Loucy (cell line): ENCODE measurements around the gene PTH2.

Source experiments
- EZH2phosphoT487 ChIP-seq: fragments of 200-600 bp; IDR thresholded peaks from 2 replicates; pipeline ENCODE4 v1.6.1; 2018; ENCODE audit warnings: antibody characterized with exemption, mild to moderate bottlenecking, moderate library complexity, borderline replicate concordance
- TF ChIP-seq, protein P1 (sequence below): fragments of 200-600 bp; sonication (generic); conservative IDR thresholded peaks from 2 replicates; pipeline ENCODE4 v1.5.1; 2014; ENCODE audit warnings: mild to moderate bottlenecking, antibody characterized with exemption, low read length

DNA sequence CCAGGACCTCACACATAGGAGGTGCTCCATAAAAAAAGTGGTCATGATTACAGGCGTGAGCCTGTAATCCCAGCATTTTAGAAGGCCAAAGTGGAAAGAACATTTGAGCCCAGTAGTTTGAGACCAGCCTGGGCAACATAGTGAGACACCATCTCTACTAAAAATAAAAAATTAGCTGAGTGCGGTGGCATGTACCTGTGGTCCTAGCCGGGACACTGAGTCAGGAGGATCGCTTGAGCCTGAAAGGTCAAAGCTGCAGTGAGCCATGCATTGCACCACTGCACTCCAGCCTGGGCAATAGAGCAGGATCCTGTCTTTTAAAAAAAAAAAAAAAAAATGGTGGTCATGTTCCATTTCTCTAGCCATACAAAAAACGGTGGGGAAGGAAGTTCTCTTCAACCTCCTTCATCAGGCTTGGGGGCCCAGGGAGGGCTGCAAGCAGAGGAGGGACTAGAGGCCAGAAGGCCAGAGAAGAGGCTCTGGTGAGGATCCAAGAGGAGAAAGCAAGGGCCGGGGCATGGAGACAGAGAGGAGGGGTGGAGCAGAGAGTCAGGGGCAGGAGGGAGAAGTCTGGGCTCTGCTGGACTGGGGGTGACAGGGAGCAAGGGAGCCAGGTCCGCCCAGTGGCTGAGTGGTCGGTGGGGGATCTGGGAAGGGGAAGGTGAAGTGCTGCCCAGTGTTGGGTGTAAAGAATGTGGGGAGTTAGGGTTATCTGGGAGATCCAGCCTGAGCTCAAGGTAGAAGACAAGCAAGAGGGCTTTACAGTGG, 26.3 kb downstream of the PTH2 start:
- TF ChIP-seq EZH2phosphoT487, result no peak
- TF ChIP-seq, protein P1, sequence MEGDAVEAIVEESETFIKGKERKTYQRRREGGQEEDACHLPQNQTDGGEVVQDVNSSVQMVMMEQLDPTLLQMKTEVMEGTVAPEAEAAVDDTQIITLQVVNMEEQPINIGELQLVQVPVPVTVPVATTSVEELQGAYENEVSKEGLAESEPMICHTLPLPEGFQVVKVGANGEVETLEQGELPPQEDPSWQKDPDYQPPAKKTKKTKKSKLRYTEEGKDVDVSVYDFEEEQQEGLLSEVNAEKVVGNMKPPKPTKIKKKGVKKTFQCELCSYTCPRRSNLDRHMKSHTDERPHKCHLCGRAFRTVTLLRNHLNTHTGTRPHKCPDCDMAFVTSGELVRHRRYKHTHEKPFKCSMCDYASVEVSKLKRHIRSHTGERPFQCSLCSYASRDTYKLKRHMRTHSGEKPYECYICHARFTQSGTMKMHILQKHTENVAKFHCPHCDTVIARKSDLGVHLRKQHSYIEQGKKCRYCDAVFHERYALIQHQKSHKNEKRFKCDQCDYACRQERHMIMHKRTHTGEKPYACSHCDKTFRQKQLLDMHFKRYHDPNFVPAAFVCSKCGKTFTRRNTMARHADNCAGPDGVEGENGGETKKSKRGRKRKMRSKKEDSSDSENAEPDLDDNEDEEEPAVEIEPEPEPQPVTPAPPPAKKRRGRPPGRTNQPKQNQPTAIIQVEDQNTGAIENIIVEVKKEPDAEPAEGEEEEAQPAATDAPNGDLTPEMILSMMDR, result no peak
